Central memory CD8-positive, alpha-beta T cell (primary cell): ENCODE results near the gene TMEM135.

Experiments used
- ATAC-seq: fragments of 150-1000 bp; cut with Tn5 transposase; replicated peaks from 2 replicates; pipeline ENCODE4 v1.10.0; 2022; ENCODE audit warnings: mild to moderate bottlenecking, moderate FRiP score, moderate number of reproducible peaks; ENCODE audit not compliant: poor library complexity, severe bottlenecking; ENCODE audit errors: extremely low read depth
- DNase-seq, 2 donors: peaks; one replicate each; pipeline ENCODE4 v3.0.0; 2021; ENCODE audit warnings: low spot score in 2 of 2
- H3K27ac Mint-ChIP-seq: one replicate; pipeline ENCODE4 v1.8.0; 2022; ENCODE audit warnings: low read depth, mild to moderate bottlenecking, moderate library complexity, mixed read lengths
- H3K27me3 Mint-ChIP-seq: one replicate; pipeline ENCODE4 v1.8.0; 2022; ENCODE audit warnings: mixed read lengths
- H3K36me3 Mint-ChIP-seq: one replicate; pipeline ENCODE4 v1.8.0; 2022; ENCODE audit warnings: mild to moderate bottlenecking, moderate library complexity, mixed read lengths; ENCODE audit not compliant: insufficient read depth
- H3K4me1 Mint-ChIP-seq: one replicate; pipeline ENCODE4 v1.8.0; 2022; ENCODE audit warnings: mixed read lengths
- H3K4me3 Mint-ChIP-seq: one replicate; pipeline ENCODE4 v1.8.0; 2022; ENCODE audit warnings: mild to moderate bottlenecking, moderate library complexity, mixed read lengths
- H3K9me3 Mint-ChIP-seq: one replicate; pipeline ENCODE4 v1.8.0; 2022; ENCODE audit warnings: mixed read lengths

Gene TMEM135

DNA sequence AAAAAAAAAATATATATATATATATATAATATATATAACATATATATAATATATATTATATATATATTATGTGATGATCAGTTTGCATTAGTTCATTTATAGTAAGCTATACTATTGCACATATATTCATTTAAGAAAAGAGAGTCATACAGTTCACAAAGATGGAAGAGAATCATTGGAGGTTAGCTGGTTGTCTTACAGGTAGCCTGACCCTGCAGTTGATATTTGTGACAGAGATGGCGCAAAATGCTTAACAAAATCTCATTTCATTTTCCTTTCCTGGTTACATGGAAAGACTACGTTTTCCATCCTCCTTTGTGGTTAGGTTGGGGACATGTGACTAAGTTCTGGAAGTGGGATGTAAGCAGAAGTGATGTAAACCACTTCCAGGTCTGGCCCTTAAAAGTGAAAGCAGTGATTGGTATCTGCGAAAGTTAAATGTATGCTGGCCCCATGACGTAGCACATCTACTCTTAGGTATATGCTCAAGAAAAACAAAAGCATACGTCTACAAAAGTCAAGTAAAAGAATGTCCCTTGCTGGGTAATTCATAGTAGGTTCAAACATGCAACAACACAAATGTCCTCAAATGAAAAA, 7.2 kb upstream of the TMEM135 start:
- peaks cover 2% of the 10 kb centered on the region for H3K36me3 Mint-ChIP-seq
- DNase-seq (no peak), ATAC-seq (peak; percentile 62)
- no peaks in the 10 kb centered on the region for H3K9me3 Mint-ChIP-seq
- H3K27ac Mint-ChIP-seq: peak overlapping the region; percentile 5
- H3K27me3 Mint-ChIP-seq: no peaks in the 10 kb centered on the region
- H3K4me1 Mint-ChIP-seq: peaks cover 5% of the 10 kb centered on the region
- H3K4me3 Mint-ChIP-seq: peak overlapping the region; percentile 23

DNA sequence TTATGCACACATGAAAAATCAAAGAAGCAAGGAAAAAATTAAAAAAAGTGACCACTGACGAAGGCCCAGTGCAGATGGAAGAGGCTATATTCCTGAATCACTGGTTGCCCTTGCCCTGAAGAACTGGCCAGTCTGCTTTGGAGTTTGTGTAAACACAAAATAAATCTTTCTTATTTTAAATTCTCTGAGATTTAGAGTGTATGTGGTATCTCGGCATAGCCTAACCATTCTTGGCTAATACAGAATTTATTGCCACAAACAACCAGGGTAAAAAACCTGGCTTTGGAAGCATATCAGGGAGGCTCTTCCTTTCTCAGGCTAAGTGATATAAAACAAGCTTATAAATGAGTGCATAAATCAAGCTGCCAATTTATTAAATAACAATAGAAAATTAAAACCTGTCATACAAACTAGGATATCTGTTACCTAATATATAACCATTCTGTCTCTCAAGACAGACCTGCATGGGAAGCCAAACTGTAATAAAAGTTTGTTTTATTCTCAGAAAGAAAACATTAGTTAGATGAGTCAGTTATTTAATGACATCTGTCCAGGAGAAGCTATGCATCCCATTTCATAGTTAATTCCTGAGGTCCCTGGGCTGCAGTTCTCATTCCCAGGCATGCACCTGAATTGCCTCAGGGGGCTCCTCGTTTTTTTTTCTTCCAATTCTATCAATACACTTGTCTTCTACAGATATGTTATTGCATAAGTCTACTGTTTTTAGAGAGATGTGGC, 6.1 kb upstream of the TMEM135 start:
- no peak overlapping the region for H3K27ac Mint-ChIP-seq
- DNase-seq (no peak), ATAC-seq (no peak)
- H3K4me3 Mint-ChIP-seq: no peak overlapping the region
- no peaks in the 10 kb centered on the region for H3K27me3 Mint-ChIP-seq
- H3K4me1 Mint-ChIP-seq: peaks cover 8% of the 10 kb centered on the region
- H3K36me3 Mint-ChIP-seq: peaks cover 3% of the 10 kb centered on the region
- no peaks in the 10 kb centered on the region for H3K9me3 Mint-ChIP-seq

DNA sequence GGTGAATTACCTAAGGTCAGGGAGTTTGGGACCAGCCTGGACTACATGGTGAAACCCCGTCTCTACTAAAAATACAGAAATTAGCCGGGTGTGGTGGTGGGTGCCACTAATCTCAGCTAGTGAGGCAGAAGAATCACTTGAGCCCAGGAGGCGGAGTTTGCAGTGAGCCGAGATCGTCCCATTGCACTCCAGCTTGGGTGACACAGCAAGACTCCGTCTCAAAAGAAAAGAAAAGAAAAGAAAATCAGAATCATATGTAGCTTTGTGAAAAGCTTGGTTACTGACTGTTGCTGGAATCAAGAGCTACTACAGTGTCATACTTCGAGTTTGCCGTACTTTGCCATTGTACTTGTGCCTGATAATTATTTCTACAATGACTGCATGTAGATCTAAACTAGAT, 4.2 kb upstream of the TMEM135 start:
- no peak overlapping the region for H3K4me3 Mint-ChIP-seq
- ATAC-seq (no peak), DNase-seq (no peak)
- peaks cover 24% of the 10 kb centered on the region for H3K4me1 Mint-ChIP-seq
- no peaks in the 10 kb centered on the region for H3K9me3 Mint-ChIP-seq
- H3K27ac Mint-ChIP-seq: no peak overlapping the region
- H3K36me3 Mint-ChIP-seq: peaks cover 3% of the 10 kb centered on the region
- no peaks in the 10 kb centered on the region for H3K27me3 Mint-ChIP-seq

DNA sequence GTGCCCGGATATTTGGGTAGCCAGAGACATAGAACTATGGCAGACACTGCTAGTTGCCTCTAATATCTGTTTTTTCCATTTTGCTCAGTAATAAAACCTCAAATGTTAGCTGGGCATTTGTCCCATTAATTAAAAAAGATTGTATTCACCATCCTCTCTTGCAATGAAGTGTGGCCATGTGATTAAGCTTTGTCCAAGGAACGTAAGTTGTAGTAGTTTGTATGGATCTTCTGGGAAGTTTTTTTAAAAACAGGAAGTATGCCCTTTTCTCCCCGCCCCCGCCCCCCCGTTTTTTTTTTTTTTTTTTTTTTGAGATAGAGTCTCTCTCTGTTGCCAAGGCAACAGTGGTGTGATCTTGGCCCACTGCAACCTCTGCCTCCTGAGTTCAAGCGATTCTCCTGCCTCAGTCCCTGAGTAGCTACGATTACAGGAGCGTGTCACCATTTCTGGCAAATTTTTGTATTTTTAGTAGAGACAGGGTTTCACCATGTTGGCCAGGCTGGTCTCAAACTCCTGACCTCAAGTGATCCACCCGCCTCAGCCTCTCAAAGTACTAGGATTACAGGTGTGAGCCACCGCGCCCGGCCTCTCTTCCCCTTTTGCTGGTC, 1.7 kb upstream of the TMEM135 start:
- no peak for ATAC-seq
- no peak for DNase-seq
- Mint-ChIP-seq H3K4me3 (no peak overlapping the region), H3K4me1 (peaks cover 45% of the 10 kb centered on the region), H3K9me3 (no peaks in the 10 kb centered on the region), H3K27me3 (no peaks in the 10 kb centered on the region), H3K36me3 (peaks cover 4% of the 10 kb centered on the region), H3K27ac (no peak overlapping the region)

DNA sequence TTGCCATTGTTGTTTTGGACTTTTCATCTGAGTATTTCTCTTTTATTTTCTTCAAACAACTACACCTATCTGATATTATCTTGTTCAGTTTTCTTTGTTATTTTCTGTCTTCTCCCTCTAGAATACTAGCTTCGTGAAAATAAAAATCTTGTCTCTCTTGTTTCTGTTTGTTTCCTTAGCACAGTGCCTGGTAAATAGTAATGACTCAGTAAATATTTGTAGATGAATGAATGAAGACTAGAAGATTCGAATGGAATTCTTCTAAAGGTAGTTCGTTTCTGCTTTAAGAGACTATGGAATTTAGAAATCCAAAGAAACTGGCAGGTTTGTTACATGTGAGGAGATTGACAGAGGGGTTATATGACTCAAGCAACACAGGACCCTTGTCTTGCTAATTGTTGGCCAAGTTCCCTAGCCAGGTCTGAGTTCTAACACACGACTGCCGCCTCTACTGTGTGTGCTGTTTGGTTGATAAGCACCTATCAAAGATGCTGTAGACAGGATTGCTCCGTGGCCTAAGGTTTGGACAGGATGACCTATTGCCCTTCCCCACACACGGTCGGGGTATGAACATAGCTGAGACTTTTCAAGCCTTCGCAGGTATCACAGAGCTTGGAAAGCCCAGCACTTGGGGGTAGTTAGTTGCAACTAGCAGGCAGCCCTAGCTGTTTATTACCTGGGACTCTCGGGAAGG, 831 bp upstream of the TMEM135 start:
- H3K27me3 Mint-ChIP-seq: no peaks in the 10 kb centered on the region
- H3K9me3 Mint-ChIP-seq: no peaks in the 10 kb centered on the region
- DNase-seq: peak in 1 of 2 donors; percentile 10
- peak; percentile 9 for ATAC-seq
- peak overlapping the region; percentile 91 for H3K4me3 Mint-ChIP-seq
- H3K27ac Mint-ChIP-seq: peak overlapping the region; percentile 78
- H3K4me1 Mint-ChIP-seq: peaks cover 53% of the 10 kb centered on the region
- peaks cover 6% of the 10 kb centered on the region for H3K36me3 Mint-ChIP-seq

DNA sequence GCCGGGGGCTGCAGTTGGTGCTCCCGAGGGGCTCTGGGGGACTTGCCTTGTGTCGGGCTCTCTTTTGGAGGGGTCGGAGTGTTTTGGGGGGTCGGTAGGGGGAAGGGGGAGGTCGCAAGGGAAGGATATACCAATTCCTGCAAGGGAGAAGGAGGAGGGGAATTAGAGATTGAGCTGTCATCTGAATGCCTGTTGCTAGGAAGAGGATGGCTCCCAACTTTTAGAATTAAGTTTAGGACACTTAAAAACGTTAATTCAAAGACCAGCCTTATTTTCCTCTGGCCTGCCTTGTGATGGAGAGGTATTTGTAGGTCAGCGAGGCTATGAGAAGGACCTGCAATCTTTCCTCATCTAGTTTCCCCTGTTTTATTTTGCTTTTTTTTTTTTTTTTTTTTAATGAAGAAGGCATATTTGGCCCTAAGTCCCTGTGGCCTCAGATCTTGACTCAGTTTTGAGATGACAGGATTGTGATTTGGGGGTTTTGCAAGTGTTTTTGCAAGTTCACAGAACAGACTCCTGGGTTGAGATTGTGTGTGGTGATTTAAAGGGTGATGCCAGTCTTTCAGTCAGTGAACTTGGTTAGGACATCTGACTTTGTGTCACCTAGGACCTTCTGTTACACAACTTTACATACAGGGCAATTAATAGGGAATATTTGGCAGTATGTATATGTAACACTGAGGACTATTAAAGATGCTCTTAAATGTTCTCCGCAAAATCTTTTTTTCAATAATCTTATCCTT, 672 bp downstream of the TMEM135 start:
- Mint-ChIP-seq H3K4me1 (peaks cover 60% of the 10 kb centered on the region), H3K4me3 (peak overlapping the region; percentile 91), H3K9me3 (no peaks in the 10 kb centered on the region), H3K36me3 (peaks cover 8% of the 10 kb centered on the region), H3K27me3 (no peaks in the 10 kb centered on the region), H3K27ac (peak overlapping the region; percentile 78)
- DNase-seq: no peak
- no peak for ATAC-seq

DNA sequence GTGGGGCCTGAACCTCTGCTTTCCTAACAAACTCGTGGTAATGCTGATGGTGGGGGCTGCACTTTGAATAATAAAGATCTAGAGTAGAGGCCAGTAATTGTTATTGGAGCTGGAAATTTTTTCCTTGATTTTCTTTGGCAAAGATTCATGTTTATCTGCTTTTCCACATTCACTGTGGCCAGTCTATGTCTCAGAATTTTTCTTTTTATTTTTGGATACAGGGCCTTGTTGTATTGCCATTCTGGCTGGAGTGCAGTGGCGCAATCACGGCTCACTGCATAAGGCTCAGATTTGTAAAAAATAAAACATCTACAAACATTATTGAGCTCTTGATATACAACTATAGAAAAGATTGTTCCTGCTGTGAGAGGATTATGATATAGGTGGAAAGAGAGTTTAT, 1.6 kb downstream of the TMEM135 start:
- Mint-ChIP-seq H3K9me3 (no peaks in the 10 kb centered on the region), H3K4me3 (no peak overlapping the region), H3K4me1 (peaks cover 60% of the 10 kb centered on the region), H3K27me3 (no peaks in the 10 kb centered on the region), H3K27ac (no peak overlapping the region), H3K36me3 (peaks cover 13% of the 10 kb centered on the region)
- no peak for ATAC-seq
- DNase-seq: no peak

DNA sequence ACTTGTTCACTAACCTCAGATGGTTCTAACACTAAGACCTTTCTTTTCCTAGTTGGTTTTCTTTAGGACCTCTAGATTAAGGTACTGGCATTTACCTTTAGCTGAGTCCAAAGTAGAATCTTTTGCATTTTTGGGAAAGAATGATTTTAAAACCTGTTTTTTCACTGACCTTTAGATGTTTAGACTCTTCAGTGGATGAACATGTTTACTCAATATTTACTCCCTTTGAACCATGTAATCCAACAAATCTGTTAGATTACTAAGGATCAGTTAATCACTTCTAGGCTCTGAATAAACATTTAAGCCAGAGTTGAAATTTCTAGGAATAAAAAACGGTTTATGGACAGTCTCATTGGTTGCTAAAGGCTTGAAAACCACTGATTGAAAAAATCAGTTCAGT, 6.2 kb downstream of the TMEM135 start:
- peaks cover 43% of the 10 kb centered on the region for H3K4me1 Mint-ChIP-seq
- peaks cover 12% of the 10 kb centered on the region for H3K36me3 Mint-ChIP-seq
- no peak overlapping the region for H3K27ac Mint-ChIP-seq
- no peaks in the 10 kb centered on the region for H3K9me3 Mint-ChIP-seq
- ATAC-seq: no peak
- H3K27me3 Mint-ChIP-seq: no peaks in the 10 kb centered on the region
- DNase-seq: no peak
- no peak overlapping the region for H3K4me3 Mint-ChIP-seq

DNA sequence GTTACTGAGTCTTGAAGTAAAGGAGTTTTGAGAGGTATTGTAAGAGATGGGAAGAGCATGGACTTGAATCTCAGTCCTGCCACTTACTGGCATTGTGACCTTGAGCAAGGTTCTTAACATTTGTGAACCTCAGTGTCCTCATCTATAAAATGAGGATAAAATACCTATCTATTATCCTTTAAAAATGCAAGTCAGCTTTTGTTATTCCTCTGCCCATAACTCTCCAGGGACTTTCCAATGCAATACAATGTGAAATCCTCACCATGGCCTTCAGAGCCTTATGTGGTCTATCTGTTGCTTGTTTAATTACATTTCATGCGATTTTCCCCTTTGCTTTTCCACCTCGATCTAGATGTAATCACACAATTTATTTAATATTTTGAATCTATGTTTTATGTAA, 9.1 kb downstream of the TMEM135 start:
- Mint-ChIP-seq H3K4me3 (no peak overlapping the region), H3K4me1 (peaks cover 14% of the 10 kb centered on the region), H3K36me3 (peaks cover 8% of the 10 kb centered on the region), H3K27me3 (no peaks in the 10 kb centered on the region), H3K27ac (no peak overlapping the region), H3K9me3 (no peaks in the 10 kb centered on the region)
- DNase-seq (no peak), ATAC-seq (no peak)

DNA sequence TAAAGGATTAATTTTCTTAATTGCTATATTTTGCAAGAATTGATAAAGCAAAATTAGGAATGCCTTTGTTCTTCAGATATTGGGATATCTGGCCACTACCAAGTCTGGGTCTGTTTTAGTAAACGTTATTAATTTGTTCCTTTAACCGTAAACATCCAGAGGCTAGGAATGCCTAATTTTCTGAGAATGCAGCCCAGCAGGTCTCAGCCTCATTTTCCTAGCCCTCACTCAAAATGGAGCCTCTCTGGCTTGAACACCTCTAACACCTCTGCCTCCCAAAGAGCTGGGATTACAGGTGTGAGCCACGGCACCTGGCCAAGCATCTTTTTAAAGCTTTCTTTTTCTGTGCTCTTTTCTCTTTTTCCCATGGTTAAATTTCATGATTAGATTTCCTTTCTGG, 18.4 kb downstream of the TMEM135 start:
- DNase-seq (no peak), ATAC-seq (no peak)
- Mint-ChIP-seq H3K27me3 (no peaks in the 10 kb centered on the region), H3K9me3 (no peaks in the 10 kb centered on the region), H3K4me3 (no peak overlapping the region), H3K4me1 (peaks cover 14% of the 10 kb centered on the region), H3K36me3 (peaks cover 2% of the 10 kb centered on the region), H3K27ac (no peak overlapping the region)

DNA sequence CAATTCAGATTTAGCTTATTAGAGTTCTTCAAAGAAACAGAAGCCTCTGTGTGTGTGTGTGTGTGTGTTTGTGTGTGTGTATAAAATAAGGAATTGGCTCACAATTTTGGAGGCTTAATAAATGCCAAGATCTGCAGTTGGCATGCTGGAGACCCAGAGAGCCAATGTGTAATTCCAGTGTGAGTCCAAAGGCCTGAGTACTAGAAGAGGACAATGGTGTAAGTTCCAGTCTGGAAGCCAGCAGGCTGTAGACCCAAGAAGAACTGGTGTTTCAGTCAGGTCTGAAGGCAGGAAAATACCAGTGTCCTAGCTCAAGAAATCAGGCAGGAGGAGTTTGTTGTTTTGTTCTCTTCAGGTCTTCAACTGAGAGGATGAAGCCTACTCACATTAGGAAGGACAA, 20.0 kb downstream of the TMEM135 start:
- Mint-ChIP-seq H3K36me3 (peaks cover 2% of the 10 kb centered on the region), H3K27ac (peak overlapping the region; percentile 66), H3K4me1 (peaks cover 14% of the 10 kb centered on the region), H3K27me3 (no peaks in the 10 kb centered on the region), H3K9me3 (no peaks in the 10 kb centered on the region), H3K4me3 (no peak overlapping the region)
- ATAC-seq (no peak), DNase-seq (no peak)

DNA sequence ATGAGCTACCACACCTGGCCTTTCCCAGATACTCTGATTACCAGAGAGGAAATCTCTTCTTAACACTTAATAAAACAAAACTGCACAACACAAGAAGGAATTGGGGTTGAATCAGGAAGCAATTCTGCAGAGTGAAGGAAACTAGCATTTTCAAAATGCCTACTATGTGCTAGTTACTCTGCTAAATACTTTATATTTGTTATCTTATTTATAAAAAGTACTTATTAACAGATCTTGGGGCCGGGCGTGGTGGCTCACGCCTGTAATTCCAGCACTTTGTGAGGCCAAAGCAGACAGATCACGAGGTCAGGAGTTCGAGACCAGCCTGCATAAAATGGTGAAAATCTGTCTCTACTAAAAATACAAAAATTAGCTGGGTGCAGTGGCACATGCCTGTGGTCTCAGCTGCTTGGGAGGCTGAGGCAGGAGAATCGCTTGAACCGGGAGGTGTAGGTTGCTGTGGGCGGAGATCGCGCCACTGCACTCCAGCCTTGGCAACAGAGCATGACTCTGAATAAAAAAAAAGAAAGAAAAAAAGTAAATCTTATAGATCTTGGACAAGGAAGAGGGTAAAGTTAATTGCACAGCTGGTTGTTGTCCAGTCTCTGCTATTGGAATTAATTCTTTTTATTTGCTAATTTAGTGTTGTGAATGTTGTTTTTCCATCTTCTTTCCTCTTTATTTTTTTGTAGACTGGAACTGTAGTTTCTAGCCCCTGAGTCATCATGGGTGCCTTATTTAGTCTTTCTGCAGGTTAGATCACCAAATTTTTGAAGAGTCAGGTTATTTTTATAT, 22.1 kb downstream of the TMEM135 start:
- no peaks in the 10 kb centered on the region for H3K9me3 Mint-ChIP-seq
- no peak for ATAC-seq
- H3K27me3 Mint-ChIP-seq: no peaks in the 10 kb centered on the region
- peaks cover 18% of the 10 kb centered on the region for H3K4me1 Mint-ChIP-seq
- DNase-seq: no peak
- H3K36me3 Mint-ChIP-seq: peaks cover 2% of the 10 kb centered on the region
- H3K27ac Mint-ChIP-seq: no peak overlapping the region
- H3K4me3 Mint-ChIP-seq: no peak overlapping the region
